SJSA1 (cell line): Measurements from ENCODE around the gene PSKH1. TPM values are rescaled to one million over a fixed set of nuclear protein-coding genes. Genes with fewer than 3 reads are reported as not detected.

ENCODE experiments used
- DNase-seq, 2 experiments: peaks; one replicate each; pipeline ENCODE4 v3.0.0-alpha.2; 2015 to 2020; ENCODE audit warnings: low spot score in 2 of 2, low read depth in 1 of 2
- H3K27ac ChIP-seq: fragments of 250-450 bp; sonication (Bioruptor Pico); 2 replicates; pipeline ENCODE4 v1.5.1; 2020; ENCODE audit warnings: mild to moderate bottlenecking, moderate library complexity
- H3K27me3 ChIP-seq: fragments of 250-450 bp; sonication (Bioruptor Pico); replicated peaks from 2 replicates; pipeline ENCODE4 v1.5.1; 2020; ENCODE audit warnings: mild to moderate bottlenecking, moderate library complexity
- H3K36me3 ChIP-seq: fragments of 250-450 bp; sonication (Bioruptor Pico); 2 replicates; pipeline ENCODE4 v1.5.1; 2020; ENCODE audit warnings: mild to moderate bottlenecking
- H3K4me1 ChIP-seq: fragments of 250-450 bp; sonication (Bioruptor Pico); replicated peaks from 2 replicates; pipeline ENCODE4 v1.6.1; 2021; ENCODE audit warnings: mild to moderate bottlenecking
- H3K4me3 ChIP-seq: fragments of 250-450 bp; sonication (Bioruptor Pico); 2 replicates; pipeline ENCODE4 v1.5.1; 2020; ENCODE audit warnings: mild to moderate bottlenecking
- H3K9me3 ChIP-seq: fragments of 250-450 bp; sonication (Bioruptor Pico); replicated peaks from 2 replicates; pipeline ENCODE4 v1.5.1; 2020; ENCODE audit warnings: mild to moderate bottlenecking
- total RNA-seq: library from RNA; depleted of rRNA; stranded (reverse); fragments of >200 nt; shearing (Covaris generic); gene quantifications from 2 replicates; pipeline ENCODE4 v1.2.3, GENCODE V29; 2014

Gene PSKH1
- total RNA-seq, 1 experiment from 2014 or later: 10.6 TPM

DNA sequence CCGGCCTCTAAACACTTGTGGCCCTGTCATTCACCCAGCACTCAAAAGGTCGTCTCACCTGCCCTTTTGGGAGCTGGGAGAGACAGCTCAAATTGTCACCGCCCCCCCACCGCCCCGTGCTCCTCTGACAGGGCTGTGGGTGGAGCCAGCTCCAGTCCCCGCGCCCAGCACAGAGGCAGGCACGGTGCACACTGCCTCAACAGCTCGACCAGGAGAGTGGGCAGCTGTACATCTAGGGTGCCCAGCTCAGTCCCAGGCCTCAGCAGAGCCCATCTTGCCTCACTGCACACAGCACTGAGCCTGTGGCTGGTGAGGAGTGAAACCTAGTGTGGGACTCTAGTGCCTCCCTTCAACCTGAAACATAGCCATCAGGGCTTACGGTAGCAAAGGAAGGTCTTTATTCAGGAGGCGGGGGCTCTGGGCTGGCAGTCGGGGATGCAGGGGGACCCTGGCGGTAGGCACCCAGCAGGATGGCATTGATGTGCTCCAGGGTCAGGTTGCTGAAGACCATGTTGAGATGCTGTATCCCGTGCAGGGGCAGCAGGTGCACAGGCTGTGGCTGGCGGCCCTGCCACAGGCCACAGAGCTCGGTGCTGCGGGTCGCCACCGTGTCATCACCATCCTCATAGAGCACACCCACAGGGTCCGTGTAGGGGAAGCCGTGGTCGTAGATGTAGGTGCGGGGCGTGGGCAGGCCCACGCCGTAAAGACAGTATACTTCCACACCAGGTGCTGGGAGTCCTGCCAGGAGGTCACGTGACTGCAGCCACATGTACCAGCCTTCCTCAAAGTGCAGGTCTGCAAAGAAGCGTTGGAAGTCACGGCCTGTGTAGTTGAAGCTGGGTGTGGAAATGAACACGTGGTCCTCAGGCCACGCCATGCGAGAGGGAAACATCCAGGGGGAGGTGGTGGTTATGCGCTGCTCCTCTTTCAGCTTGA lies 46.7 kb downstream of the PSKH1 start:
- no peak overlapping the region for H3K4me3 ChIP-seq
- no peak overlapping the region for H3K27ac ChIP-seq
- DNase-seq: no peak
- no peaks in the 10 kb centered on the region for H3K9me3 ChIP-seq
- H3K36me3 ChIP-seq: peaks cover 74% of the 10 kb centered on the region
- H3K4me1 ChIP-seq: peaks cover 17% of the 10 kb centered on the region
- H3K27me3 ChIP-seq: no peaks in the 10 kb centered on the region

DNA sequence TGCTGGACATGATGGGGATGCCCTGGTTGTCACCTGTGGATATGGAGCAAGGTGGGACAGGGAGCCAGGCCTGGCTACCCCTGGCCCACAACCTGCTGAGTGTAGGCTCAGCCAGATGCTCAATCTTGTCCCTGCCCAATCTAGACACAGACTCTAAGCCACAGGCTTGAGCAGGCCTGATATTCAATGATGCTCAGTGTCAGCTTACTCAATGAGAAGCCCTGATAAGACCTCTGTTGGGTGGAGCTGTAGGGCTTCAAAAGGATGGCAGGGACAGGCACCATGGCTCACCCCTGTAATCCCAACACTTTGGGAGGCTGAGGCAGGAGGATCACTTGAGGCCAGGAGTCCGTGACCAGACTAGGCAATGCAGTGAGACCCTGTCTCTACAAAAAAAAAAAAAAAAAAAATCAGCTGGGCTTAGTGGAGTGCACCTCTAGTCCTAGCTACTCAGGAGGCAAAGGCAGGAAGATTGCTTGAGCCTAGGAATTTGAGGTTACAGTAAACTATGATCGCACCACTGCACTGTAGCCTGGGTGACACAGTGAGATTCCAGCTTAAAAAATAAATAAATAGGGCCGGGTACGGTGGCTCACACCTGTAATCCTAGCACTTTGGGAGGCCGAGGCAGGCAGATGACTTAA lies 47.5 kb downstream of the PSKH1 start:
- Histone ChIP-seq H3K4me3 (no peak overlapping the region), H3K36me3 (peaks cover 74% of the 10 kb centered on the region), H3K27me3 (no peaks in the 10 kb centered on the region), H3K9me3 (no peaks in the 10 kb centered on the region), H3K4me1 (peaks cover 12% of the 10 kb centered on the region), H3K27ac (no peak overlapping the region)
- no peak for DNase-seq

DNA sequence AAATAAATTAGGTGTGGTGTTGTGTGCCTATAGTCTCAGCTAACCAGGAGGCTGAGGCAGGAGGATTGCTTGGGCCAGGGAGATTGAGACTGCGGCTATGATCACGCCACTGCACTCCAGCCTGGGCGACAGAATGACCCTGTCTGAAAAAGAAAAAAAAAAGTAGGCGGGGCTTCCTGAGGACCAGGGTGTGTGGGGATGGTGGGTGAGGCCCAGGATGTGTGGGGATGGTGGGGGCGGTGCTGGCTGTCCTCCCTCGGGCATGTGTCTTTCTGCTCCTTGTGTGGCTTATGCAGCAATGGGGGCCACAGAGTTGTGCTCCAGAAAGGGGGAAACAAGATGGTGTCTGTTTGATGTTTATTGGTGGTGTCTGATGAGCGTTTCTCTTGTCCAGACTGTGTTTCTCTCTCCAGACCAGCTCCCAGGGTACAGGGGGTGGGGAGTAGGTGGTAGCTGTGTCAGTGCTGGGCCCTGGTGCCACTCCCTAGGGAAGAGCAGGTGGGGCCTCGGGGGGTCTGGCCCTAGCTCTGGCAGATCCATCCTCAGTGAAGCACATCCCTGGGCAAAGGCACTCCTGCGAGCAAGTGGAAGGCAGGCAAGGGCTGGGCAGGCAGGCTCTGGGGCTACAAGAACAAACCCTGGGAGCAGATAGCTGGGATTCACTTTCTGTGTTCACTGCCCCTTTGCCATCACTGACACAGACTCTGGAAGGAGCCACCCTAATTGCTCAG lies 48.6 kb downstream of the PSKH1 start:
- no peak overlapping the region for H3K27ac ChIP-seq
- peaks cover 8% of the 10 kb centered on the region for H3K4me1 ChIP-seq
- peaks cover 78% of the 10 kb centered on the region for H3K36me3 ChIP-seq
- DNase-seq: no peak
- no peak overlapping the region for H3K4me3 ChIP-seq
- no peaks in the 10 kb centered on the region for H3K9me3 ChIP-seq
- no peaks in the 10 kb centered on the region for H3K27me3 ChIP-seq

DNA sequence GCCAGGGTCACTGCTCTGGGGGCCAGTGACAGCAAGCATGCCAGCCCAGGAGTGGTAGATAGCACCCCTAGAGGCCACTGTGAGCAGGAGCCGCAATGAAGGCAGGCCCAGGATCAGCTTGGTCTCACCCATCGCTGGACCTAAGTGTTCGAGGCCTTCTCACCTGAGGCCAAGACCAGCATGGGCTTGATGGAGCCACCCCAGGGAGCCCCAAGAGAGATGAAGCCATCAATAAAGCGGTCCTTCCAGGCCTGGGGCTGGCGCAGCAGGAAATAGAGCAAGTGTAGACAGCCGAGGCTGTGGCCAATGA lies 49.1 kb downstream of the PSKH1 start:
- H3K27ac ChIP-seq: no peak overlapping the region
- H3K4me3 ChIP-seq: no peak overlapping the region
- DNase-seq: peak in 1 of 2 experiments; percentile 39
- H3K9me3 ChIP-seq: no peaks in the 10 kb centered on the region
- H3K4me1 ChIP-seq: peaks cover 4% of the 10 kb centered on the region
- H3K27me3 ChIP-seq: no peaks in the 10 kb centered on the region
- peaks cover 83% of the 10 kb centered on the region for H3K36me3 ChIP-seq

DNA sequence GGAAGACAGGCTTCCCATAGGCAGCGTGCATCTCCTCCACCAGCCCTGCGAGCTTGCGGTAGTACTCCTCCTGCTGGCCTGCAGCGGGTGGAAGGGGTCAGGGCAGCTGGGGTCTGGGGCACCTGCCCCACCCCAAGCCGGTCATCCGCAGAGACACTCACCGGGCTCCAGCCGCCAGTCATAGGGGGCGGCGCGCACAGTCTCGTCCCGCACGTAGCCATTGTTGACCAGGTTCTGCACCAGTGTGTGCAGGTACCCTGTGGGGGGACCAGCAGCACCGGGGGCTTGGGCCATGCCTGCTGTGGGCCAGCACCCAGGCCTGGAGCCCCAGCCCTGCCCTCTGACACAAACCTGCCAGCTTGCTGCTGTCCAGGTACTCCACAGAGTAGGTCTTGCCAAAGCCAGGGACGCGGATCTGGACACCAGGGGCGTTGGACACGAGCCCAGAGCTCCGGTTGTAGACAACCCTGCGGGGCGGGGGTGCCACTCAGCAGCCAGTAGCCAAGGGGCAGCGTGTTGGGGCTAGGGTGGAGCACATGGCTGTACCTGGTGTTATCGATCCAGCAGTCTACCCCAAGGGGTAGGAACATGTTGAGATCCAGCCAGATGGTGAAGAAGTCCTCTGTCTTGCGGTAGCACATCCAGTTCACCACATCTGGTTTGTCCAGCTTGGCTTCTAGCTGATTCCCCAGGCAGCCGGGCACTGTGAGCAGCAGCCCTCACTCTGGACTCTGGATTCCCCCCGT lies 49.6 kb downstream of the PSKH1 start:
- no peaks in the 10 kb centered on the region for H3K9me3 ChIP-seq
- no peaks in the 10 kb centered on the region for H3K27me3 ChIP-seq
- H3K36me3 ChIP-seq: peaks cover 88% of the 10 kb centered on the region
- H3K4me1 ChIP-seq: no peaks in the 10 kb centered on the region
- H3K4me3 ChIP-seq: no peak overlapping the region
- no peak for DNase-seq
- H3K27ac ChIP-seq: no peak overlapping the region

DNA sequence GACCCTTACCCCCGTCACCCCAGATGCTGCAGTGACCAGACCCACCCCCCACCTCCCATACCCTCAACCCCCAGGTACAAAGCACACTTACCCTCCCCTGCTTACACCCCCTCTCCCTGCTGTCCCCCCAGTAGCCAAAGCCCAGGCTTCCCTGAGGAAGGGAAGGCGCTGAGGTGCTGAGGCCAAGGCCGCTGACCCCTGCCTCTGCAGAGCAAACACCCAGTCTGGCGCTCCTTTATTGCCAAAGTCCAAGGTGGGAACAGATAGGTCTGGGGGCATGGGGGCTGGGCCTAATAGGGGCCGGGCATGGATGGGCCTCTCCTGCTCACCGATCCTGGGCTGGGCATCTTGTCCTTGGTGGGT lies 50.2 kb downstream of the PSKH1 start:
- H3K4me3 ChIP-seq: no peak overlapping the region
- no peaks in the 10 kb centered on the region for H3K4me1 ChIP-seq
- no peak for DNase-seq
- H3K36me3 ChIP-seq: peaks cover 94% of the 10 kb centered on the region
- H3K27me3 ChIP-seq: no peaks in the 10 kb centered on the region
- no peak overlapping the region for H3K27ac ChIP-seq
- H3K9me3 ChIP-seq: no peaks in the 10 kb centered on the region

DNA sequence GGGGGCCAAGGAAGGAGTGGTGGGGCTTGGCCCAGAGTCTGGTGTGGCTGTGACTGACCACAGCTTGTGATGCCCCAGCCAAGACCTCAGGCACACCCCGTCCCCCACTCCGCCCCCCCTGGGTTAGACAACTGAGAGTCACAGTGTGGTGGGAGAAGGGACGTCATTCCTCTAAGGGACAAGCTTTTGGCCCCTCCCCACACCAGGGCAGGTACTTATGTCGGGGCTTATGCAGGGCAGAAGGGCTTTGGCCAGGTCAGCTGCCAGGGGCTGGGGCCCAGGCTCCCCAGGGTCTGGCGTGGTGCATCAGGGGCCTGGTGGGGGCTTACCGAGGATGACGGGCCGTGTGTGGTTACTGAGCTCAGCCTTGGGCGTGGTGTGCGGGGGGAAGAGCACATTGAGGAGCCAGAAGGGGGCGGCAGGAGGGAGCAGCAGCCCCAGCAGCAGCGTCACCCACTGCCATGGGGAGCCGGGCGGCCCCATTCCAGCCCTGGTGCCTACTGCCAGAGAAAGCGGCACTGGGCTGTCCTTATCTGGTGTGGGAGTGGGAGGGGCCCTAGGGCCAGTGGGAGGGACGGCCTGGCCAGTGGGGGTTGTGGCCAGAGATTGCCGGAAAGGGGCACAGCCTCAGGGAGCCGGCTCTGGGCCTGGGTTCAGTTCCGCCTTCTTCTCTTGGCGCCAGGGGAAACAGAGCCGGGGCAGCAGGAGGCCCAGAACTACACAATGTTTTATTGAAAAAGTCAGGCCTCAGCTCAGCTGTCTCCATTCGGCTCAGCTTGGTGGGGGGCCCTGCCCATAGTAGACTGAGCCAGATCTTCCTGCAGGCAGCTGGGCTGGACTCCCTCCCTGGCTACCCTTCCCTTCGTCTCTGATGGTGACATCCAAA lies 50.8 kb downstream of the PSKH1 start, which contains the start of gene LCAT:
LCAT (minus strand) TSS at position 502 of the 886 bp plus-strand sequence; CDS start at position 483, 19 bp downstream.
- Histone ChIP-seq H3K4me1 (no peaks in the 10 kb centered on the region), H3K4me3 (no peak within 1 kb of the TSS), H3K27ac (no peak within 1 kb of the TSS), H3K27me3 (no peaks in the 10 kb centered on the region), H3K36me3 (peaks cover 98% of the 10 kb centered on the region), H3K9me3 (no peaks in the 10 kb centered on the region)
- DNase-seq: no peak

- Histone ChIP-seq H3K4me3 (no peak overlapping the region), H3K9me3 (no peaks in the 10 kb centered on the region), H3K27me3 (no peaks in the 10 kb centered on the region), H3K27ac (no peak overlapping the region), H3K36me3 (peaks cover 100% of the 10 kb centered on the region), H3K4me1 (no peaks in the 10 kb centered on the region)
- no peak for DNase-seq
These were observed 51.8 kb downstream of the PSKH1 start for GRCh38 chr16:67944690-67945391.

- Histone ChIP-seq H3K27me3 (no peaks in the 10 kb centered on the region), H3K4me1 (no peaks in the 10 kb centered on the region), H3K27ac (no peak overlapping the region), H3K4me3 (no peak overlapping the region), H3K36me3 (peaks cover 100% of the 10 kb centered on the region), H3K9me3 (no peaks in the 10 kb centered on the region)
- no peak for DNase-seq
These were observed 52.4 kb downstream of the PSKH1 start for GRCh38 chr16:67945392-67945933.

DNA sequence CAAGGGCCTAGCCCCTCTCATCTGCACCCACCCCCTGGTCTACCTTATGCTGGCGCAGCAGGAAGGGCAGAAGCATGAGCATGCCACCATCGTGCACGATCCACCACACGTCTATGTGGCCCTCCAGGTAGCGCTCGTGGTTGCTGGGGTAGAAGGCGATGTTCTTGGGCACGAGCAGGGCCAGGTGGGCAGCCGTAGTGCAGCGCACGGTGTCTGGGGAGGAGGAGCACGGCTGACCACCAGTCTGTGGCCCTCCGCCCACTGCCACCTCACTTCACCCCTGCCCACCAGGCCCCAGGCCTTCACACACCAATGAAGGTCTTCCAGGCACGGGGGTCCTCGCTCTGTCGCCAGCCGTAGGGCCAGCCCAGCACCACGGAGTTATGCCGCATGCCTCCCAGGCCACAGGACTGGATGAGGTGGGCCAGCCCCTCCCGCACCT lies 53.1 kb downstream of the PSKH1 start:
- no peaks in the 10 kb centered on the region for H3K27me3 ChIP-seq
- H3K4me3 ChIP-seq: no peak overlapping the region
- peaks cover 100% of the 10 kb centered on the region for H3K36me3 ChIP-seq
- H3K27ac ChIP-seq: no peak overlapping the region
- DNase-seq: no peak
- H3K4me1 ChIP-seq: no peaks in the 10 kb centered on the region
- H3K9me3 ChIP-seq: no peaks in the 10 kb centered on the region

- no peak for DNase-seq
- no peak overlapping the region for H3K27ac ChIP-seq
- no peak overlapping the region for H3K4me3 ChIP-seq
- no peaks in the 10 kb centered on the region for H3K4me1 ChIP-seq
- no peaks in the 10 kb centered on the region for H3K9me3 ChIP-seq
- H3K36me3 ChIP-seq: peaks cover 100% of the 10 kb centered on the region
- no peaks in the 10 kb centered on the region for H3K27me3 ChIP-seq
These were observed 54.0 kb downstream of the PSKH1 start for GRCh38 chr16:67946966-67947558.

DNA sequence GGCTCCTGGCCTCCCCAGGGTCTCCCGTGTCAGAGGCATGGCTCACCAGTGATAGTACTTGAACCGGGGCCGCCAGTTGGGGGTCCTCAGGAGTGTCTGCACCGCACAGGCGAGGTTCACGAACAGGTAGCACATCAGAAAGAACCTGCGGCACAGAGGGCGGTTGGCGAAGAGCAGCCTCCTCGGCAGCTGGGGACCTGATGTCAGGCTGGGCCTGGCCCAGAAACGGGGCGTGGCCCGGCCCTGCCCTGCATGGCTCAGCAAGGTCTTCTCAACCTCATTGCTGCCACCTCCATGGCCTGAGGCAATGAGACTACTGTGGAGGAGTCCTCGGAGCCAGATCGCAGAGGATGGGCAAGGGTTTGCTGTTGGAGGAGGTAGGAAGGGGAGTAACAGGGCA lies 55.0 kb downstream of the PSKH1 start:
- Histone ChIP-seq H3K36me3 (peaks cover 100% of the 10 kb centered on the region), H3K27ac (no peak overlapping the region), H3K27me3 (no peaks in the 10 kb centered on the region), H3K9me3 (no peaks in the 10 kb centered on the region), H3K4me1 (no peaks in the 10 kb centered on the region), H3K4me3 (no peak overlapping the region)
- DNase-seq: no peak
